8988T (cell line): ENCODE data around the gene TFDP1.

Experiments used
- DNase-seq: peaks from one replicate; pipeline ENCODE4 v3.0.0; 2011

Gene TFDP1

GRCh38 chr13:113599391-113599790, 14.8 kb downstream of the TFDP1 start:
- DNase-seq, result no peak

- DNase-seq, result no peak
Observed at GRCh38 chr13:113601166-113602070, 16.9 kb downstream of the TFDP1 start.

GRCh38 chr13:113602291-113602988, 17.9 kb downstream of the TFDP1 start:
- no peak for DNase-seq

- no peak for DNase-seq
Observed at GRCh38 chr13:113603116-113603710, 18.7 kb downstream of the TFDP1 start.

GRCh38 chr13:113604186-113604585, 19.6 kb downstream of the TFDP1 start:
- DNase-seq, result no peak

- DNase-seq, result no peak
Observed at GRCh38 chr13:113605461-113605860, 20.9 kb downstream of the TFDP1 start.

GRCh38 chr13:113605866-113606438, 21.4 kb downstream of the TFDP1 start:
- no peak for DNase-seq

- no peak for DNase-seq
Observed at GRCh38 chr13:113607056-113607888, 22.7 kb downstream of the TFDP1 start.

GRCh38 chr13:113607889-113608635, 23.5 kb downstream of the TFDP1 start:
- no peak for DNase-seq

GRCh38 chr13:113608967-113609533, 24.5 kb downstream of the TFDP1 start:
- DNase-seq, result no peak

- no peak for DNase-seq
Observed at GRCh38 chr13:113609616-113610015, 25.1 kb downstream of the TFDP1 start.

- DNase-seq, result no peak
Observed at GRCh38 chr13:113610266-113610665, 25.7 kb downstream of the TFDP1 start.

GRCh38 chr13:113611996-113612395, 27.4 kb downstream of the TFDP1 start:
- no peak for DNase-seq

- DNase-seq, result no peak
Observed at GRCh38 chr13:113612607-113613006, 28.1 kb downstream of the TFDP1 start.

- no peak for DNase-seq
Observed at GRCh38 chr13:113613789-113614379, 29.3 kb downstream of the TFDP1 start.

- DNase-seq, result no peak
Observed at GRCh38 chr13:113616281-113616906, 31.8 kb downstream of the TFDP1 start.

GRCh38 chr13:113616991-113617749, 32.6 kb downstream of the TFDP1 start:
- DNase-seq, result no peak

GRCh38 chr13:113617961-113618360, 33.4 kb downstream of the TFDP1 start:
- no peak for DNase-seq

GRCh38 chr13:113618455-113618854, 33.9 kb downstream of the TFDP1 start:
- DNase-seq, result no peak
